GM18502 (cell line): ENCODE results near the gene MGAM2.

Source experiments
- ATAC-seq: cut with Tn5 transposase; IDR thresholded peaks from one replicate; pipeline ENCODE4 v1.9.1; 2021; ENCODE audit warnings: mild to moderate bottlenecking; ENCODE audit not compliant: unreplicated experiment, poor library complexity

The MGAM2 gene

GRCh38 chr7:142172932-142173331 lies 61.4 kb downstream of the MGAM2 start:
- no peak for ATAC-seq

GRCh38 chr7:142174441-142174840 lies 62.9 kb downstream of the MGAM2 start:
- ATAC-seq, result no peak

GRCh38 chr7:142175594-142175993 lies 64.1 kb downstream of the MGAM2 start:
- no peak for ATAC-seq

GRCh38 chr7:142176901-142177300 lies 65.4 kb downstream of the MGAM2 start:
- ATAC-seq, result no peak

GRCh38 chr7:142177869-142178268 lies 66.4 kb downstream of the MGAM2 start:
- peak; percentile 93 for ATAC-seq

- ATAC-seq, result no peak
Observed at GRCh38 chr7:142180426-142180825, 68.9 kb downstream of the MGAM2 start.

GRCh38 chr7:142181211-142181610 lies 69.7 kb downstream of the MGAM2 start:
- ATAC-seq, result no peak

- no peak for ATAC-seq
Observed at GRCh38 chr7:142181966-142182365, 70.4 kb downstream of the MGAM2 start.

- no peak for ATAC-seq
Observed at GRCh38 chr7:142185069-142185468, 73.6 kb downstream of the MGAM2 start.

GRCh38 chr7:142185801-142186200 lies 74.3 kb downstream of the MGAM2 start:
- no peak for ATAC-seq

GRCh38 chr7:142188154-142188553 lies 76.6 kb downstream of the MGAM2 start:
- no peak for ATAC-seq

- no peak for ATAC-seq
Observed at GRCh38 chr7:142188846-142189245, 77.3 kb downstream of the MGAM2 start.

GRCh38 chr7:142194201-142194600 lies 82.7 kb downstream of the MGAM2 start:
- ATAC-seq, result no peak

GRCh38 chr7:142196066-142196840 lies 84.7 kb downstream of the MGAM2 start:
- ATAC-seq, result no peak

- no peak for ATAC-seq
Observed at GRCh38 chr7:142200206-142200605, 88.7 kb downstream of the MGAM2 start.

- ATAC-seq, result no peak
Observed at GRCh38 chr7:142228537-142229104, 117.1 kb downstream of the MGAM2 start.

GRCh38 chr7:142231716-142232115 lies 120.2 kb downstream of the MGAM2 start:
- ATAC-seq, result no peak

GRCh38 chr7:142240546-142240945 lies 129.0 kb downstream of the MGAM2 start:
- no peak for ATAC-seq

GRCh38 chr7:142243823-142244222 lies 132.3 kb downstream of the MGAM2 start:
- ATAC-seq, result no peak

GRCh38 chr7:142248166-142249160 lies 136.9 kb downstream of the MGAM2 start:
- ATAC-seq, result no peak

GRCh38 chr7:142249918-142250317 lies 138.4 kb downstream of the MGAM2 start:
- ATAC-seq, result no peak
